Naive B cell (primary cell): ENCODE data around the gene LYRM4. TPM values are rescaled to one million over a fixed set of nuclear protein-coding genes. Genes with fewer than 3 reads are reported as not detected.

Experiments used
- ATAC-seq, 2 donors: fragments of 150-1000 bp; cut with Tn5 transposase; 2 replicates each; pipeline ENCODE4 v1.10.0; 2021; ENCODE audit warnings: low read depth in 2 of 2, mild to moderate bottlenecking in 2 of 2, moderate library complexity in 2 of 2
- DNase-seq: peaks from one replicate; pipeline ENCODE4 v3.0.0; 2022
- H3K27ac Mint-ChIP-seq, 6 donors: one replicate each; pipeline ENCODE4 v1.8.0; 2020 to 2022; ENCODE audit warnings: mild to moderate bottlenecking in 6 of 6, mixed read lengths in 6 of 6, moderate library complexity in 5 of 6, inconsistent platforms in 2 of 6
- H3K27me3 Mint-ChIP-seq, 3 donors: one replicate each; pipeline ENCODE4 v1.8.0; 2021 to 2022; ENCODE audit warnings: mixed read lengths in 3 of 3, mild to moderate bottlenecking in 1 of 3
- H3K36me3 Mint-ChIP-seq, 2 donors: one replicate each; pipeline ENCODE4 v1.8.0; 2020 to 2022; ENCODE audit warnings: mixed read lengths in 2 of 2, inconsistent platforms in 1 of 2, mild to moderate bottlenecking in 1 of 2
- H3K4me1 Mint-ChIP-seq, 3 donors: one replicate each; pipeline ENCODE4 v1.8.0; 2020 to 2022; ENCODE audit warnings: mixed read lengths in 3 of 3, inconsistent platforms in 1 of 3, mild to moderate bottlenecking in 1 of 3, moderate library complexity in 1 of 3
- H3K4me3 Mint-ChIP-seq, 8 donors: one replicate each; pipeline ENCODE4 v1.8.0; 2020 to 2022; ENCODE audit warnings: mild to moderate bottlenecking in 8 of 8, mixed read lengths in 8 of 8, moderate library complexity in 8 of 8, inconsistent platforms in 2 of 8
- H3K9me3 Mint-ChIP-seq, 7 donors: one replicate each; pipeline ENCODE4 v1.8.0; 2020 to 2022; ENCODE audit warnings: mixed read lengths in 7 of 7, mild to moderate bottlenecking in 5 of 7, inconsistent platforms in 2 of 7, moderate library complexity in 1 of 7
- polyA plus RNA-seq, 6 donors: library from polyadenylated mRNA; unstranded; fragments of 300-500 nt; fragmentation: Illumina TruSeq; gene quantifications; one replicate each; pipeline ENCODE4 v1.2.3, GENCODE V29; 2021; ENCODE audit warnings: low read depth in 6 of 6

Gene LYRM4
- polyA plus RNA-seq, 6 donors from 2014 or later = 33.1 to 44.6 (median 40.7) TPM

DNA sequence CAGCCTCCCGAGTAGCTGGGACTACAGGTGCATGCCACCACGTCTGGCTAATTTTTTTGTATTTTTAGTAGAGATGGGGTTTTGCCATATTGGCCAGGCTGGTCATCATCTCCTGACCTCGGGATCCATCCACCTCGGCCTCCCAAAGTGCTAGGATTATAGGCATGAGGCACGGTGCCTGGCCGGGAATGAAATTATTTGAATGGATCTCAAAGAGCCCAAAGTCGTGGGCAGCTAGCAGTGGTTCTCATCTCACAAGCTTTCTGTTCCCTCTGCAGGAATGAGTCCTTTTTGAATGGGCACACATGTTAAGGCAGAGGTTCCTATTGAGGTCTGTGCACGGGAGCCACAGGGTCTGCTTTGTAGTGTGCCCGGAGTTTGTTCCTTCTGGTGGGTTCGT is 140.7 kb downstream of the LYRM4 start:
- H3K27ac Mint-ChIP-seq = no peak overlapping the region
- no peaks in the 10 kb centered on the region for H3K27me3 Mint-ChIP-seq
- DNase-seq (no peak), ATAC-seq (no peak)
- H3K4me1 Mint-ChIP-seq = peaks cover 0 to 6% (median 3%) of the 10 kb centered on the region in 3 donors
- H3K4me3 Mint-ChIP-seq = no peak overlapping the region
- peaks cover 0 to 10% of the 10 kb centered on the region in 2 donors for H3K36me3 Mint-ChIP-seq
- no peaks in the 10 kb centered on the region for H3K9me3 Mint-ChIP-seq

DNA sequence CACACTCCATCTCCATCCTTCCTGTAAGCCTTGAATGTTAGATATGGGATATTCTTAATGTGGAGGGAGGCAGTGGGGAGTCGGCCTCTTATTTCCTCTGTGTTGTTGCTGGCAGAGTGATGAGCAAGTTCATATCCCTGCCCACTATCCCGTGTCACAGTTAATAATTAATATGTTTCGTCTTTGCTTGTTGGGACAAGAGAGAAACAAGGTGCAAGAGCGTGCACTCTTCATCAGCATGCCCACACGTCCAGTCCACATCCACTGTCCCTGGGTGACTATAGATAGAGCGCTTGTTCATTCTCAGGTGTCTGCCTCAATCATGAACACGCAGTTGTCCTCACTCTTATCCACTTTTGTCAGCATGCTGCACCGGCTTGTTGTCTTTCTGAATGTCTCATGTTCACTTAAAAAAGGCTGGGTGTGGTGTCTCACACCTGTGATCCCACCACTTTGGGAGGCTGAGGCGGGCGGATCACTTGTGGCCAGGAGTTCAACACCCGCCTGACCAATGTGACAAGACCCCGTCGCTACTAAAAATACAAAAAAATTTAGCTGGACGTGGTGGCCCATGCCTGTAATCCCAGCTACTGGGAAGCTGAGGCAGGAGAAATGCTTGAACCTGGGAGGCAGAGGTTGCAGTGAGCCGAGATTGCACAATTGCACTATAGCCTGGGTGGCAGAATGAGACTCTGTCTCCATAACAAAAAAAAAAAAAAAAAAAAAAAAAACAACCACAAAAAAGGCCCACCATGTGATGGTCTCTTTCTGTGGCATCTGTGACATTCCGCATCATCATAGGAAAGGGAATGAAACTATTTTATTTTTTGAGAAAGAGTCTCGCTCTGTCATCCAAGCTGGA is 141.4 kb downstream of the LYRM4 start:
- H3K27me3 Mint-ChIP-seq = no peaks in the 10 kb centered on the region
- H3K9me3 Mint-ChIP-seq = no peaks in the 10 kb centered on the region
- no peak for DNase-seq
- no peak overlapping the region for H3K4me3 Mint-ChIP-seq
- no peak overlapping the region for H3K27ac Mint-ChIP-seq
- ATAC-seq = no peak
- peaks cover 0 to 6% (median 3%) of the 10 kb centered on the region in 3 donors for H3K4me1 Mint-ChIP-seq
- H3K36me3 Mint-ChIP-seq = peaks cover 0 to 10% of the 10 kb centered on the region in 2 donors

DNA sequence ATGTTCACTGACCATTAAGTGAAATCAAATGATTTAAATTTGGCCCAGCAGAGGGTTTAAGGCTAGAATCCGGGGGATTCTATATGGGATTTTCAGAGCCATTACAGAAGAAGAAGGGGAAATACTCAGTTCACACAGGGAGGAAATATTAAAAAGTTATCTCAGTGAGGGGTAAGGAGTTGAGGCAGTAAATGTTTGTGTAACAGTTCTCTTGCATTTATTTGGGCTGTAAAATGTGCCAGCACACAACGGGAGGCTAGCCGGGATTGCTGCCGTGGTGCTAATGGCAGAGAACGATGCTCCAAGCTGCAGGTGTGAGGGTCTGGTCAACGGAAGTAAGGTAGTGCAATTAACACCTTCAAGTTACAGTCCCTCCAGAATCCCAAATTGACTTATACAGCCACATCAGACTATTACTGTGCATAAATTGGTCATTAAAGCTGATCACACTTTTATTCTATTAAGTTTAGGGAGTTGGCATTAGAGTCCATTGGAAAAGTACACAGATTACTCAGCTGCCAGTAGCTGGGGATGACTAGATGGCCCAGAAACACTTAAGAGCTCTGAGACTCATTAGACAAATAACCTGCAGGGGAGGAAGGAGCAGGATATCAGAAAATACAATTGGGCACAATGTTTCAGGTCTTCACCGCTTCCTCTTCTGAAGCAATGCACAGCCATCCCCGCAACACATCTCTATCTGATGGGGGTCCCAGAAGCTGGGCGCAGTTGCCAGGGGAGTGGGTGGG is 144.3 kb downstream of the LYRM4 start:
- Mint-ChIP-seq H3K27ac (no peak overlapping the region), H3K9me3 (no peaks in the 10 kb centered on the region), H3K27me3 (no peaks in the 10 kb centered on the region), H3K4me1 (peaks cover 0 to 6% (median 3%) of the 10 kb centered on the region in 3 donors), H3K4me3 (no peak overlapping the region), H3K36me3 (peaks cover 9 to 13% of the 10 kb centered on the region in 2 donors)
- DNase-seq (no peak), ATAC-seq (no peak)

- no peak for DNase-seq
- no peaks in the 10 kb centered on the region for H3K9me3 Mint-ChIP-seq
- no peak overlapping the region for H3K4me3 Mint-ChIP-seq
- H3K27ac Mint-ChIP-seq = peak overlapping the region in 1 of 6 donors; percentile 33
- no peak for ATAC-seq
- peaks cover 0 to 6% (median 3%) of the 10 kb centered on the region in 3 donors for H3K4me1 Mint-ChIP-seq
- H3K27me3 Mint-ChIP-seq = no peaks in the 10 kb centered on the region
- H3K36me3 Mint-ChIP-seq = peaks cover 13 to 16% of the 10 kb centered on the region in 2 donors
Observed at GRCh38 chr6:5115168-5115567, 145.6 kb downstream of the LYRM4 start.

DNA sequence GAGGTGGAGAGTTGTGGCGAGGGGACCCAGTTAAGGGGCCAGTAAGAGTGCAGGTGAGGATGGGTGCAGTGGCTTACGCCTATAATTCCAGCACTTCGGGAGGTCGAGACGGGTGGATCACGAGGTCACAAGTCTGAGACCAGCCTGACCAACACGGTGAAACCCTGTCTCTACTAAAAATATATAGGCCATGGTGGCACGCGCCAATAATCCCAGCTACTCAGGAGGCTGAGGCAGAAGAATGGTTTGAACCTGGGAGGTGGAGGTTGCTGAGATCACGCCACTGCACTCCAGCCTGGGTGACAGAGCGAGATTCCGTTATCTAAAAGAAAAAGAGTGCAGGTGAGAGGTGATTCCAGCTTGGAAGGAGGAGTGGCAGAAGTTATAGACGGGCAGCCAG is 147.7 kb downstream of the LYRM4 start:
- Mint-ChIP-seq H3K4me1 (peaks cover 0 to 6% (median 3%) of the 10 kb centered on the region in 3 donors), H3K36me3 (peaks cover 11 to 14% of the 10 kb centered on the region in 2 donors), H3K9me3 (no peaks in the 10 kb centered on the region), H3K4me3 (no peak overlapping the region), H3K27ac (no peak overlapping the region), H3K27me3 (no peaks in the 10 kb centered on the region)
- no peak for DNase-seq
- no peak for ATAC-seq

GRCh38 chr6:5112066-5112799 is 148.5 kb downstream of the LYRM4 start:
- H3K4me1 Mint-ChIP-seq = peaks cover 0 to 6% (median 3%) of the 10 kb centered on the region in 3 donors
- H3K27me3 Mint-ChIP-seq = no peaks in the 10 kb centered on the region
- ATAC-seq (no peak), DNase-seq (no peak)
- peak overlapping the region in 1 of 6 donors; percentile 45 for H3K27ac Mint-ChIP-seq
- H3K9me3 Mint-ChIP-seq = no peaks in the 10 kb centered on the region
- no peak overlapping the region for H3K4me3 Mint-ChIP-seq
- peaks cover 11 to 14% of the 10 kb centered on the region in 2 donors for H3K36me3 Mint-ChIP-seq

DNA sequence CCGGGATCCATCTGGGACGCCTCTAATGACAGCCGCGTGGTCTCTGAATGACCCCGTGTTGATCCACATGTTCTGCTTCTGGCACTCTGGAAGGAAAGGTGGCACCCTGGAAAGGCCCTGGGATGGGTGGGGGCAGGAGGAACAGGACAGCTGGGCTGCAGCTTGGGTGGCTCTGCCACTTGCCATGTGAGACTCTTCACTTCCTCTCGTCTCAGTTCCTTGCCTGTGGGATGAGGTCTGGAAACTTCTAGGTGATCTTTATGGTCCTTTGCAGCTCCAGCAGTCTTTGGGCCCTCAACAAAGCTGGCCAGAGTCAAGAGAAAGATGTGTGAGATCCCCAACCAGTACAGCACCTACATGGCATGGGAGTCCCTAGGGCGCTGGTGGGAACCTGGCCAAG is 149.1 kb downstream of the LYRM4 start:
- Mint-ChIP-seq H3K4me3 (no peak overlapping the region), H3K27me3 (no peaks in the 10 kb centered on the region), H3K9me3 (no peaks in the 10 kb centered on the region), H3K4me1 (peaks cover 0 to 6% (median 3%) of the 10 kb centered on the region in 3 donors), H3K27ac (no peak overlapping the region), H3K36me3 (peaks cover 11 to 14% of the 10 kb centered on the region in 2 donors)
- ATAC-seq (no peak), DNase-seq (no peak)

- ATAC-seq (no peak), DNase-seq (no peak)
- Mint-ChIP-seq H3K4me3 (no peak overlapping the region), H3K4me1 (no peaks in the 10 kb centered on the region), H3K27me3 (no peaks in the 10 kb centered on the region), H3K27ac (no peak overlapping the region), H3K36me3 (peaks cover 11 to 14% of the 10 kb centered on the region in 2 donors), H3K9me3 (no peaks in the 10 kb centered on the region)
Observed at GRCh38 chr6:5110246-5110645, 150.5 kb downstream of the LYRM4 start.

GRCh38 chr6:5109436-5109835 is 151.3 kb downstream of the LYRM4 start:
- DNase-seq (no peak), ATAC-seq (no peak)
- H3K4me3 Mint-ChIP-seq = no peak overlapping the region
- no peaks in the 10 kb centered on the region for H3K4me1 Mint-ChIP-seq
- no peak overlapping the region for H3K27ac Mint-ChIP-seq
- no peaks in the 10 kb centered on the region for H3K9me3 Mint-ChIP-seq
- H3K27me3 Mint-ChIP-seq = no peaks in the 10 kb centered on the region
- H3K36me3 Mint-ChIP-seq = peaks cover 11 to 14% of the 10 kb centered on the region in 2 donors

DNA sequence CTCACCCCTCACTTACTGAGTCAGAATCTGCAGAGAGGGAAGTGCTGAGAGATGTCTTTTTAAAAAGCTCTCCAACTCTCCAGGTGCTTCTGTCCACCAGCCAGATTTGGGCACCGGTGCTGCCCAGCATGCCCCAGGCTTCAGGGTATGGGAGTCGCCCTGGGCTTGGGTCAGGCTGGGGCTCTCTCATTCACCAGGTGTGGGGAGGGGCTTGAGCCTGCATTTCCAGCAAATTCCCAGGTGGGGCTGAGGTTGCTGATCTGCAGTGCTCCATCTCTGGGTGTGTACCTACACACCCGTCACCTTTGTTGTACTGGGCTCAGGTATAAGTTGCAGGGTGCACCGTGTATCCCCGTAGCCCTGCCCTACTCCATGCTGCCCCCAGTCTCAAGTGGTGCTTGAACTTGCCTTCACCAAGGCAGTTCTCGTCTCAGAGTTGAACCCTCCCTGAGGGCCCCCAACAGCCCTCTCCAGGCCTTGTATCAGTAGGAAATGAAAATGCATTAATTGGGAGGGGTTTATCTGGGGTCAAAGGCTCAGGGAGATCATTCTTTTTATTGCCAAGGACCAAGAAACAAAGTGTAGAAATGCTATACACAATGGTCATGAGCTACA is 152.1 kb downstream of the LYRM4 start:
- Mint-ChIP-seq H3K27me3 (no peaks in the 10 kb centered on the region), H3K27ac (no peak overlapping the region)

DNA sequence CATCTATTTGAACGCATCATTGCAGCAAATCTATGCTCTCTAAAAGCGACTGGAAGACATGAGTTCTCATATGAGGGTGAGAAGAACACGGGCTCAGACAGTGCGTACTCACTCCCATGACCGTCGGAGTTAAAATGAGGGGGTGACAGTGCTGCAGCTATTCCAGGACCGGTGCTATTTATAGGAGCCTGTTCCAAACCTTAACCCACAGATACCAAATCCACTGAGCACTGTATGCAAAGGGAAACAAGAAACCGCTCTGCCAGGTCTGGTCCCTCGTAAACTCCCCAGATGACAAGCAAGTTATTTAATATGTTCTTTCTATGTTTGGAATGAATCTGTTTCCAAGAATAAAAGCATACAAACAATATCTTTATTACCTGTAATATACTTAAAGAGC is 152.7 kb downstream of the LYRM4 start:
- DNase-seq (no peak), ATAC-seq (no peak)
- H3K27me3 Mint-ChIP-seq = no peaks in the 10 kb centered on the region
- H3K27ac Mint-ChIP-seq = peak overlapping the region in 2 of 6 donors; percentile 55 to 72
- H3K4me3 Mint-ChIP-seq = no peak overlapping the region
- H3K36me3 Mint-ChIP-seq = peaks cover 11 to 14% of the 10 kb centered on the region in 2 donors
- H3K9me3 Mint-ChIP-seq = no peaks in the 10 kb centered on the region
- H3K4me1 Mint-ChIP-seq = no peaks in the 10 kb centered on the region

More for the DNA sequence above, 152.1 kb downstream of the LYRM4 start:
- Mint-ChIP-seq H3K4me3 (no peak overlapping the region), H3K9me3 (no peaks in the 10 kb centered on the region), H3K4me1 (no peaks in the 10 kb centered on the region), H3K36me3 (peaks cover 11 to 14% of the 10 kb centered on the region in 2 donors)
- DNase-seq (no peak), ATAC-seq (no peak)

DNA sequence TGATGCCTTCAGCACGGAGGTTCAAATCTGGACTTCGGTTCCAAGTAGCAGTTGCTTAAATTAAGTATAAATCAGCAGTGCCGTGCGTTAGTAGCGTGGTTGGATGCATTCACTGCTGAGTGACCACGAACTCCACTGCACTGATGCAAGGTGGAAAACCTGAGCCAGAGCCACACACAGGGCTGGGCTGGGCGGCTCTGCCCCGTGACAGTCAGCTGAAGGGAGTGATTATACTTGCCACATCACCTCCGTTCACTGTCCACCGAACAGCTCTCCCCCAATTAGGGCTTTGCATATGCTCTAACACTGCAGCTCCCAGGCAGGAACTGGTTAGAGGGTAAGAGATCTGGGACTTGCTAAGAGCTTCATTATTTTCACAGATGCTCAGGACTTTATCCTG is 153.4 kb downstream of the LYRM4 start:
- Mint-ChIP-seq H3K36me3 (peaks cover 7 to 11% of the 10 kb centered on the region in 2 donors), H3K27ac (no peak overlapping the region)

DNA sequence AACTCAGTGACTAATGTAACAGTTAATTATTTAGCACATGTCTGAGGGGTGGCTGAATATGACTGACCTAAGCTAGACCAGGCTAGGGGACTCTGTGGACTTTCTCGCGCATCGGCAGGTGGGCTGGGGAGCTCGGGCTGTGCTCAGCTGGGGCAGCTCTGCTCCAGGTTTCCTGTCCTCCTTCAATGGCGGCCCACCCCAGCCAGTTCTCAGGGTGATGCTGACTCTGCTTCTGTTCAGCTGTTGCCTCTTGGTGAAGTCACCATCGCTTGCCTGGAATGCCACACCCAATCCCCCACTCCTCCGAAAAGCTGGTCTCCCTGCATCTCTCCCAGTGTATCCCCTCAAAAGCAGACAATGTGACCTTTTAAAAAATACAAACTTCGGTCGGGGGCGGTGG is 155.6 kb downstream of the LYRM4 start:
- DNase-seq (no peak), ATAC-seq (no peak)
- Mint-ChIP-seq H3K36me3 (peaks cover under 1 to 2% of the 10 kb centered on the region in 2 donors), H3K9me3 (peaks cover 0 to 1% (median 0%) of the 10 kb centered on the region in 7 donors), H3K27me3 (no peaks in the 10 kb centered on the region), H3K4me1 (no peaks in the 10 kb centered on the region), H3K4me3 (no peak overlapping the region), H3K27ac (peak overlapping the region in 1 of 6 donors; percentile 5)

More for the DNA sequence above, 153.4 kb downstream of the LYRM4 start:
- ATAC-seq (no peak), DNase-seq (no peak)
- no peaks in the 10 kb centered on the region for H3K9me3 Mint-ChIP-seq
- no peaks in the 10 kb centered on the region for H3K4me1 Mint-ChIP-seq
- H3K27me3 Mint-ChIP-seq = no peaks in the 10 kb centered on the region
- no peak overlapping the region for H3K4me3 Mint-ChIP-seq
